Islet precursor cell (in vitro differentiated cells): Measurements from ENCODE around the gene GOLT1A.

ENCODE experiments used
- DNase-seq: peaks from one replicate; pipeline ENCODE4 v3.0.0-alpha.2; 2018

The GOLT1A gene

GRCh38 chr1:204153667-204154066, 60.1 kb downstream of the GOLT1A start:
- DNase-seq: no peak

GRCh38 chr1:204152310-204153044, 61.3 kb downstream of the GOLT1A start:
- DNase-seq: no peak

- peak; percentile 90 for DNase-seq
Measured at GRCh38 chr1:204151552-204152309, 62.1 kb downstream of the GOLT1A start, which contains the start of gene ETNK2. ETNK2 (minus strand) TSS chr1:204152044; CDS start chr1:204151852, 192 bp downstream.

- peak; percentile 69 for DNase-seq
Measured at GRCh38 chr1:204150702-204151551, 62.9 kb downstream of the GOLT1A start.

- DNase-seq: no peak
Measured at GRCh38 chr1:204149635-204150565, 63.9 kb downstream of the GOLT1A start.

GRCh38 chr1:204149107-204149506, 64.7 kb downstream of the GOLT1A start:
- no peak for DNase-seq
